Fibroblast of lung (primary cell): ENCODE results near the gene SOAT1. TPM values are rescaled to one million over a fixed set of nuclear protein-coding genes. Genes with fewer than 3 reads are reported as not detected.

ENCODE experiments used
- DNase-seq, 2 donors: peaks; one replicate each; pipeline versions ENCODE4 v3.0.0 to v3.0.0-alpha.2; 2010; ENCODE audit warnings: low read depth in 2 of 2
- H2AFZ ChIP-seq: 2 replicates; pipeline ENCODE4 v1.5.1; 2012; ENCODE audit warnings: low read length, control low read depth, inconsistent platforms
- H3K27ac ChIP-seq: 2 replicates; pipeline ENCODE4 v1.5.1; 2011; ENCODE audit warnings: low read length, control low read depth; ENCODE audit not compliant: insufficient read depth
- H3K27me3 ChIP-seq: 2 replicates; pipeline ENCODE4 v1.5.1; 2011; ENCODE audit warnings: mild to moderate bottlenecking, low read length; ENCODE audit not compliant: control insufficient read depth, insufficient read depth
- H3K36me3 ChIP-seq: 2 replicates; pipeline ENCODE4 v1.5.1; 2011; ENCODE audit warnings: low read length; ENCODE audit not compliant: control insufficient read depth, insufficient read depth
- H3K4me1 ChIP-seq: 2 replicates; pipeline ENCODE4 v1.5.1; 2011; ENCODE audit warnings: low read length; ENCODE audit not compliant: control insufficient read depth, insufficient read depth; ENCODE audit errors: extremely low read depth
- H3K4me2 ChIP-seq: 2 replicates; pipeline ENCODE4 v1.5.1; 2011; ENCODE audit warnings: low read length, control low read depth; ENCODE audit not compliant: insufficient read depth; ENCODE audit errors: extremely low read depth
- H3K4me3 ChIP-seq, 4 experiments: fragments of 200-600 bp in 1 of 4; sonication (generic) in 1 of 4; replicated peaks in 1 of 4; 2 replicates each; pipeline ENCODE4 v1.5.1; 2011 to 2016; ENCODE audit warnings: low read length in 4 of 4, low read depth in 3 of 4, mild to moderate bottlenecking in 3 of 4, control low read depth in 2 of 4, inconsistent platforms in 1 of 4, mixed read lengths in 1 of 4; ENCODE audit not compliant: insufficient read depth in 1 of 4; ENCODE audit errors: control extremely low read depth in 1 of 4
- H3K79me2 ChIP-seq: 2 replicates; pipeline ENCODE4 v1.5.1; 2012; ENCODE audit warnings: mild to moderate bottlenecking, low read length, inconsistent platforms; ENCODE audit not compliant: control insufficient read depth, insufficient read depth
- H3K9ac ChIP-seq: 2 replicates; pipeline ENCODE4 v1.5.1; 2011; ENCODE audit warnings: mild to moderate bottlenecking, low read length, control low read depth; ENCODE audit not compliant: insufficient read depth
- H3K9me3 ChIP-seq: 2 replicates; pipeline ENCODE4 v1.5.1; 2012; ENCODE audit warnings: low read depth, low read length; ENCODE audit not compliant: control insufficient read depth, insufficient read depth
- H4K20me1 ChIP-seq: 2 replicates; pipeline ENCODE4 v1.5.1; 2011; ENCODE audit warnings: low read length; ENCODE audit not compliant: control insufficient read depth, insufficient read depth; ENCODE audit errors: extremely low read depth
- CTCF ChIP-seq, 2 donors: IDR thresholded peaks in 1 of 2; conservative IDR thresholded peaks in 1 of 2; 1 replicate in 1 of 2; 2 replicates in 1 of 2; pipeline ENCODE4 v1.5.1; 2011 to 2012; ENCODE audit warnings: low read length in 2 of 2, control low read depth in 1 of 2, inconsistent platforms in 1 of 2, low read depth in 1 of 2, mild to moderate bottlenecking in 1 of 2
- EZH2 ChIP-seq: IDR thresholded peaks from 2 replicates; pipeline ENCODE4 v1.5.1; 2012; ENCODE audit warnings: low read length, control low read depth, mild to moderate bottlenecking; ENCODE audit errors: missing control alignments
- polyA plus RNA-seq, 2 donors: library from polyadenylated mRNA; depleted of rRNA in 1 of 2; stranded (reverse) in 1 of 2; unstranded in 1 of 2; fragments of >200 nt; gene quantifications; 2 replicates each; pipeline ENCODE4 v1.2.1, GENCODE V29; 2011 to 2012; ENCODE audit warnings: missing spikeins in 1 of 2
- total RNA-seq: library from RNA; depleted of rRNA; stranded (reverse); fragments of >200 nt; gene quantifications from 2 replicates; pipeline ENCODE4 v1.2.1, GENCODE V29; 2014

The SOAT1 gene
- total and polyA plus RNA-seq, 2 donors (not counting 1 experiment from before 2014, with no cell fraction given): 50.5 to 64.1 TPM

GRCh38 chr1:179329862-179330261, 36.3 kb downstream of the SOAT1 start:
- Histone ChIP-seq H3K36me3 (no peaks in the 10 kb centered on the region), H3K4me3 (no peak overlapping the region), H3K27me3 (no peaks in the 10 kb centered on the region), H4K20me1 (no peaks in the 10 kb centered on the region), H3K9me3 (no peaks in the 10 kb centered on the region), H2AFZ (no peak overlapping the region), H3K4me2 (no peak overlapping the region), H3K79me2 (peaks cover 5% of the 10 kb centered on the region), H3K27ac (no peak overlapping the region), H3K9ac (no peak overlapping the region), H3K4me1 (no peaks in the 10 kb centered on the region)
- TF ChIP-seq EZH2 (no peak), CTCF (conservative IDR thresholded peaks at IDR 0.05 in 1 of 2, IDR thresholded peaks at IDR 0.05 in 1 of 2; ENCODE audit: low read depth in 1 of 2, low read length in 2 of 2) (no peak)
- DNase-seq: no peak

GRCh38 chr1:179334440-179334839, 40.8 kb downstream of the SOAT1 start:
- no peaks in the 10 kb centered on the region for H3K9me3 ChIP-seq

GRCh38 chr1:179337288-179337687, 43.7 kb downstream of the SOAT1 start:
- H3K9ac ChIP-seq: no peak overlapping the region
- no peaks in the 10 kb centered on the region for H4K20me1 ChIP-seq
- no peak for DNase-seq
- H2AFZ ChIP-seq: no peak overlapping the region
- no peaks in the 10 kb centered on the region for H3K27me3 ChIP-seq
- no peak overlapping the region for H3K27ac ChIP-seq
- no peak overlapping the region for H3K4me2 ChIP-seq
- TF ChIP-seq CTCF (conservative IDR thresholded peaks at IDR 0.05 in 1 of 2, IDR thresholded peaks at IDR 0.05 in 1 of 2; ENCODE audit: low read depth in 1 of 2, low read length in 2 of 2) (no peak), EZH2 (no peak)
- H3K4me1 ChIP-seq: no peaks in the 10 kb centered on the region
- H3K36me3 ChIP-seq: peaks cover 2% of the 10 kb centered on the region
- no peaks in the 10 kb centered on the region for H3K9me3 ChIP-seq
- no peak overlapping the region for H3K4me3 ChIP-seq
- H3K79me2 ChIP-seq: no peaks in the 10 kb centered on the region

More at GRCh38 chr1:179334440-179334839, 40.8 kb downstream of the SOAT1 start:
- Histone ChIP-seq H2AFZ (no peak overlapping the region), H3K4me1 (no peaks in the 10 kb centered on the region), H3K4me2 (no peak overlapping the region), H3K79me2 (peaks cover 5% of the 10 kb centered on the region), H3K36me3 (peaks cover 2% of the 10 kb centered on the region), H4K20me1 (no peaks in the 10 kb centered on the region), H3K9ac (no peak overlapping the region), H3K4me3 (no peak overlapping the region), H3K27me3 (no peaks in the 10 kb centered on the region), H3K27ac (no peak overlapping the region)
- DNase-seq: no peak
- TF ChIP-seq CTCF (conservative IDR thresholded peaks at IDR 0.05 in 1 of 2, IDR thresholded peaks at IDR 0.05 in 1 of 2; ENCODE audit: low read depth in 1 of 2, low read length in 2 of 2) (no peak), EZH2 (no peak)
